Loucy (cell line): ENCODE data around the gene SCAPER.

ENCODE experiments used
- H2AFZ ChIP-seq: fragments of 200-600 bp; sonication (generic); 2 replicates; pipeline ENCODE4 v1.6.0; 2016; ENCODE audit warnings: antibody characterized with exemption, mild to moderate bottlenecking, low read length, moderate library complexity
- H3F3A ChIP-seq: fragments of 200-600 bp; 2 replicates; pipeline ENCODE4 v1.6.0; 2016; ENCODE audit warnings: antibody characterized with exemption, low read depth, mild to moderate bottlenecking
- H3K27me3 ChIP-seq: fragments of 200-600 bp; sonication (generic); 2 replicates; pipeline ENCODE4 v1.6.1; 2014; ENCODE audit warnings: low read length, mild to moderate bottlenecking; ENCODE audit not compliant: insufficient read depth, poor library complexity, severe bottlenecking
- H3K36me3 ChIP-seq: fragments of 200-600 bp; sonication (generic); 2 replicates; pipeline ENCODE4 v1.6.1; 2016; ENCODE audit warnings: low read length; ENCODE audit not compliant: insufficient read depth
- H3K4me1 ChIP-seq: fragments of 200-600 bp; sonication (generic); 2 replicates; pipeline ENCODE4 v1.5.1; 2014; ENCODE audit warnings: low read length, mild to moderate bottlenecking; ENCODE audit not compliant: insufficient read depth, poor library complexity, severe bottlenecking
- H3K4me2 ChIP-seq: fragments of 200-600 bp; sonication (generic); 2 replicates; pipeline ENCODE4 v1.6.0; 2014; ENCODE audit warnings: antibody characterized with exemption, low read length, low read depth, mild to moderate bottlenecking; ENCODE audit not compliant: poor library complexity, severe bottlenecking
- H3K4me3 ChIP-seq: fragments of 200-600 bp; sonication (generic); 2 replicates; pipeline ENCODE4 v1.5.1; 2014; ENCODE audit warnings: low read length, mild to moderate bottlenecking, mixed read lengths; ENCODE audit not compliant: poor library complexity, severe bottlenecking
- H3K79me2 ChIP-seq: fragments of 200-600 bp; sonication (generic); 2 replicates; pipeline ENCODE4 v1.6.1; 2014; ENCODE audit warnings: low read length; ENCODE audit not compliant: insufficient read depth
- H3K9ac ChIP-seq: fragments of 200-600 bp; sonication (generic); 2 replicates; pipeline ENCODE4 v1.6.0; 2014; ENCODE audit warnings: mild to moderate bottlenecking, low read depth, low read length, moderate library complexity; ENCODE audit not compliant: poor library complexity, severe bottlenecking
- H3K9me2 ChIP-seq: fragments of 200-600 bp; sonication (generic); replicated peaks from 2 replicates; pipeline ENCODE4 v1.6.1; 2016; ENCODE audit warnings: low read depth, low read length, mixed read lengths
- H3K9me3 ChIP-seq: fragments of 200-600 bp; sonication (generic); 2 replicates; pipeline ENCODE4 v1.6.1; 2014; ENCODE audit warnings: mild to moderate bottlenecking, antibody characterized with exemption, low read length, low read depth; ENCODE audit not compliant: insufficient read depth
- H4K20me1 ChIP-seq: fragments of 200-600 bp; sonication (generic); 2 replicates; pipeline ENCODE4 v1.6.0; 2014; ENCODE audit warnings: antibody characterized with exemption, low read length, mild to moderate bottlenecking; ENCODE audit not compliant: insufficient read depth, poor library complexity, severe bottlenecking
- CTCF ChIP-seq: fragments of 200-600 bp; sonication (generic); conservative IDR thresholded peaks from 2 replicates; pipeline ENCODE4 v1.5.1; 2014; ENCODE audit warnings: mild to moderate bottlenecking, antibody characterized with exemption, low read length
- EZH2phosphoT487 ChIP-seq: fragments of 200-600 bp; IDR thresholded peaks from 2 replicates; pipeline ENCODE4 v1.6.1; 2018; ENCODE audit warnings: antibody characterized with exemption, mild to moderate bottlenecking, moderate library complexity, borderline replicate concordance

The SCAPER gene

GRCh38 chr15:76465728-76466127 lies 439.4 kb downstream of the SCAPER start:
- Histone ChIP-seq H3K9ac (no peak overlapping the region), H3K79me2 (no peaks in the 10 kb centered on the region), H3K4me2 (no peak overlapping the region), H3K4me1 (no peaks in the 10 kb centered on the region), H3K36me3 (peaks cover 6% of the 10 kb centered on the region; the same call in 1 of the 2 replicates), H3K9me2 (no peaks in the 10 kb centered on the region), H4K20me1 (no peaks in the 10 kb centered on the region), H2AFZ (no peak overlapping the region), H3F3A (no peaks in the 10 kb centered on the region), H3K4me3 (no peak overlapping the region), H3K9me3 (peaks cover 6% of the 10 kb centered on the region; the same call in 1 of the 2 replicates), H3K27me3 (no peaks in the 10 kb centered on the region)
- no peak for TF ChIP-seq CTCF
- no peak for TF ChIP-seq EZH2phosphoT487

- no peaks in the 10 kb centered on the region for H3K27me3 ChIP-seq
- no peaks in the 10 kb centered on the region for H3K4me1 ChIP-seq
- no peak overlapping the region for H3K4me3 ChIP-seq
- peaks cover 6% of the 10 kb centered on the region; the same call in 1 of the 2 replicates for H3K36me3 ChIP-seq
- no peak overlapping the region for H2AFZ ChIP-seq
- H4K20me1 ChIP-seq: no peaks in the 10 kb centered on the region
- no peaks in the 10 kb centered on the region for H3F3A ChIP-seq
- TF ChIP-seq CTCF (no peak), EZH2phosphoT487 (no peak)
- no peaks in the 10 kb centered on the region for H3K9me2 ChIP-seq
- H3K9me3 ChIP-seq: peaks cover 6% of the 10 kb centered on the region
- no peak overlapping the region for H3K4me2 ChIP-seq
- H3K79me2 ChIP-seq: no peaks in the 10 kb centered on the region
- H3K9ac ChIP-seq: no peak overlapping the region
These were observed 440.9 kb downstream of the SCAPER start for GRCh38 chr15:76464247-76464646.

GRCh38 chr15:76460871-76461270 lies 444.3 kb downstream of the SCAPER start:
- Histone ChIP-seq H3K9me2 (no peaks in the 10 kb centered on the region), H3K9ac (no peak overlapping the region), H3K9me3 (peaks cover 3% of the 10 kb centered on the region), H3K4me3 (no peak overlapping the region), H3K4me2 (no peak overlapping the region), H2AFZ (no peak overlapping the region), H3F3A (no peaks in the 10 kb centered on the region), H3K79me2 (no peaks in the 10 kb centered on the region), H3K27me3 (no peaks in the 10 kb centered on the region), H3K4me1 (peaks cover 9% of the 10 kb centered on the region), H3K36me3 (no peaks in the 10 kb centered on the region), H4K20me1 (no peaks in the 10 kb centered on the region)
- TF ChIP-seq CTCF (no peak), EZH2phosphoT487 (no peak)
